Large intestine (tissue), 3 donors: ENCODE data around the gene GPR42. TPM values are rescaled to one million over a fixed set of nuclear protein-coding genes. Genes with fewer than 3 reads are reported as not detected.
A peak's percentile ranks its signal among the peaks of the same experiment; 100 is the strongest.
"Not testable (repeated sequence)": the region's sequence is repeated elsewhere in the genome, so short reads cannot be mapped to it uniquely, and the experiment has no call there.

ENCODE experiments used
- DNase-seq, 2 donors: peaks; one replicate each; pipeline versions ENCODE4 v3.0.0 to v3.0.0-alpha.2; 2013
- H3K27ac ChIP-seq: one replicate; pipeline ENCODE4 v1.5.1; 2013; ENCODE audit warnings: low read length
- H3K27me3 ChIP-seq: 2 replicates; pipeline ENCODE4 v1.6.1; 2013; ENCODE audit warnings: low read length; ENCODE audit not compliant: control insufficient read depth, insufficient read depth
- H3K36me3 ChIP-seq: 2 replicates; pipeline ENCODE4 v1.6.1; 2013; ENCODE audit warnings: low read length; ENCODE audit not compliant: control insufficient read depth, insufficient read depth
- H3K4me1 ChIP-seq: one replicate; pipeline ENCODE4 v1.6.1; 2013; ENCODE audit warnings: low read length; ENCODE audit not compliant: control insufficient read depth, insufficient read depth
- H3K4me3 ChIP-seq: one replicate; pipeline ENCODE4 v1.5.1; 2013; ENCODE audit warnings: low read length
- H3K9me3 ChIP-seq: one replicate; pipeline ENCODE4 v1.6.1; 2013; ENCODE audit warnings: mild to moderate bottlenecking, low read depth, low read length, moderate library complexity; ENCODE audit not compliant: control insufficient read depth
- WGBS: methylation state at CpG from one replicate; pipeline ENCODE4 v1.1.5; 2013; ENCODE audit warnings: low lambda C conversion rate; ENCODE audit not compliant: insufficient coverage; 5-methylcytosine and 5-hydroxymethylcytosine counted together
- polyA plus RNA-seq: library from polyadenylated mRNA; unstranded; fragments of 120-200 nt; gene quantifications from one replicate; pipeline ENCODE4 v1.2.1, GENCODE V29; 2013

Gene GPR42
- polyA plus RNA-seq, 1 donor = 0.22 TPM

DNA sequence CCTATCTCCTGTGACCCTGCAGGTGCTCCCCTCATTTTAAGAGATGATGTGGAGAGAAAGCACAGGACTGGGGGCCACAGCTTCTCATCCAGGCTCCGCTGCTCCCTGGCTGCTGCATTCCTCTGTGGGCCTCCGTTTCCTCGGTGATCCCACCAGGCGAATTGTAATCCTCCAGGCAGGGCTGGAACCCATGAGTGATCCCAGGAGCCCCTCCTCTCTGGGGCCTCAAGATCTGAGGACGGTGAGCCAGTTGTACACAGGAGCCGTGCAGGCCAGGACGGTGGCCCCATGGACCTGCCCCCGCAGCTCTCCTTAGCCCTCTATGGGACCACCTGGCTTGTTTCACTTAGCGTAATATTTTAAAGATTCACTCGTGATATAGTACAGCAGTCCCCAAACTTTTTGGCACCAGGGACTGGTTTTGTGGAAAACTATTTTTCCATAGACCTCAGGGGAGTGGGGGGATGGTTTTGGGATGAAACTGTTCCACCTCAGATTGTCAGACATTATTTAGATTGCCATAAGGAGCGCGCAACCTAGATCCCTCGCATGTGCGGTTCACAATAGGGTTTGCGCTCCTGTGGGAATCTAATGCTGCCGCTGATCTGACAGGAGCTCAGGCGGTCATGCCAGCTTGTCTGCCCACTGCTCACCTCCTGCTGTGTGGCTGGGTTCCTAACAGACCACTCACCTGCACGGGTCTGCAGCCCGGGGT, 7.0 kb upstream of the GPR42 start:
- no peak for DNase-seq
- Histone ChIP-seq H3K4me1 (no peaks in the 10 kb centered on the region), H3K9me3 (no peaks in the 10 kb centered on the region), H3K27ac (no peak overlapping the region), H3K36me3 (no peaks in the 10 kb centered on the region), H3K27me3 (peaks cover 4% of the 10 kb centered on the region), H3K4me3 (no peak overlapping the region)
- WGBS = no CpG with 5 or more reads among the region's 19 CpGs

DNA sequence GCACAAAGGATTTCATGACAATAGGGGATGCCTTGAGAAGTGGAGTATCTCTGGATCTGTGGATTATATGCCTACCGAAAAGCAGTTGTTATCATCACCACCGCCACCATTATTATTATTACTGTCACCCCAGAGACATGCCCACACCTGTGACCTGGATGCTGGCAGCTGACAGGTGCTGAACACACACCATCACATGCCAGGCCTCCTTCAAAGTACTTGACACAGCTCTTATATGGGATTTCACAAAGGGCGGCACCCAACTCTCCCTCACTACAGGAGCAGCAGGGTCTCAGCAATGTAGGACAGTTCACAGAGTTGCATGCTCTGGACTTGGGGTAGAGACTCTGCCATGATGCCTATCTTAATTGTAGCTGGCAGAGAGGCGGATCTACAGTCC, 5.6 kb upstream of the GPR42 start:
- no peak overlapping the region for H3K4me3 ChIP-seq
- H3K9me3 ChIP-seq = no peaks in the 10 kb centered on the region
- H3K36me3 ChIP-seq = no peaks in the 10 kb centered on the region
- no CpG with 5 or more reads among the region's 4 CpGs for WGBS
- no peak overlapping the region for H3K27ac ChIP-seq
- H3K4me1 ChIP-seq = no peaks in the 10 kb centered on the region
- H3K27me3 ChIP-seq = peaks cover 4% of the 10 kb centered on the region
- no peak for DNase-seq

DNA sequence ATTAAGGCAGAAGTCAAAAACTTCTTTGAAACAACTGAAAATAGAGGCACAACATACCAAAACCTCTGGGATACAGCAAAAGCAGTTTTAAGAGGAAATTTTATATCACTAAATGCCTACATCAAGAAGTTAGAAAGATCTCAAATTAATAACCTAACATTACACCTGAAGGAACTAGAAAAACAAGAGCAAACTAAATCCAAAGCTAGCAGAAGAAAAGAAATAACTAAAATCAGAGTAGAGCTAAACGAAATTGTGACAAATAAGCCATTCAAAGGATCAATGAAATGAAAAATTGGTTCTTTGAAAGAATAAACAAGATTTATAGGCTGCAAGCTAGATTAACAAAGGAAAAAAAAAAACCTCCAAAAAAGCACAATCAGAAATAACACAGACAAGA, 2.5 kb upstream of the GPR42 start:
- Histone ChIP-seq H3K4me3 (no peak overlapping the region), H3K4me1 (no peaks in the 10 kb centered on the region), H3K36me3 (no peaks in the 10 kb centered on the region), H3K27ac (no peak overlapping the region), H3K9me3 (no peaks in the 10 kb centered on the region), H3K27me3 (no peaks in the 10 kb centered on the region)
- no peak for DNase-seq
- WGBS = 88% methylated on average over 1 of the region's 1 CpG

DNA sequence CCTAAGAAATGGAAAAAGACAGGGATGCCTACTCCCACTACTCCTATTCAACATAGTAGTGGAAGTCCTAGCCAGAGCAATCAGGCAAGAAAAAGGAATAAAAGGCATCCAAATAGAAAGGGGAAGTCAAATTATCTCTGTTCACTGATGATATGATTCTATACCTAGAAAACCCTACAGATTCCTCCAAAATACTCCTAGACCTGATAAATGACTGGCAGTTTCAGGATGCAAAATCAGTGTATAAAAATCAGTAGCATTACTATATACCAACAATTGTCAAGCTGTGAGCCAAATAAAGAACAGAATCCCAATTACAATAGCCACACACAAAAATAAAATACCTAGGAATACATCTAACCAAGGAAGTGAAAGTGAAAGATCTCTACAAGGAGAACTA, 1.3 kb upstream of the GPR42 start:
- Histone ChIP-seq H3K27ac (no peak overlapping the region), H3K36me3 (no peaks in the 10 kb centered on the region), H3K4me3 (no peak overlapping the region), H3K27me3 (no peaks in the 10 kb centered on the region), H3K4me1 (no peaks in the 10 kb centered on the region), H3K9me3 (no peaks in the 10 kb centered on the region)
- DNase-seq = no peak

DNA sequence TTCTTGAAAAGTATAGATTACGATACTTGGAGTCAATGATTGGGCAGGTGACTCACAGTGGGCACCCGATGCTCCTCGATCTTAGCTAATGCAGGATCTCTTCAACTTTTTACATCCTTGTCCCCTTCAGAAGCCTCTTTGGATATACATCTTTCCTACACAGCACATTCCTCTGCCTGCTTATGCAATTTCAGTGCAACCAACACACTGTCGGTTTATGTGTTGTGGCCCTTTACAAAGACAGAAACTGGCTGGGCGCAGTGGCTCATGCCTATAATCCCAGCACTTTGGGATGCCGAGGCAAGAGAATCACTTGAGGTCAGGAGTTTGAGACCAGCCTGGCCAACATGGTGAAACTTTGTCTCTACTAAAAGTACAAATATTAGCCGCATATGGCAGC, 2.6 kb downstream of the GPR42 start:
- WGBS = no CpG with 5 or more reads among the region's 7 CpGs
- no peaks in the 10 kb centered on the region for H3K4me1 ChIP-seq
- H3K27me3 ChIP-seq = no peaks in the 10 kb centered on the region
- no peak for DNase-seq
- H3K27ac ChIP-seq = no peak overlapping the region
- no peaks in the 10 kb centered on the region for H3K9me3 ChIP-seq
- no peaks in the 10 kb centered on the region for H3K36me3 ChIP-seq
- no peak overlapping the region for H3K4me3 ChIP-seq

DNA sequence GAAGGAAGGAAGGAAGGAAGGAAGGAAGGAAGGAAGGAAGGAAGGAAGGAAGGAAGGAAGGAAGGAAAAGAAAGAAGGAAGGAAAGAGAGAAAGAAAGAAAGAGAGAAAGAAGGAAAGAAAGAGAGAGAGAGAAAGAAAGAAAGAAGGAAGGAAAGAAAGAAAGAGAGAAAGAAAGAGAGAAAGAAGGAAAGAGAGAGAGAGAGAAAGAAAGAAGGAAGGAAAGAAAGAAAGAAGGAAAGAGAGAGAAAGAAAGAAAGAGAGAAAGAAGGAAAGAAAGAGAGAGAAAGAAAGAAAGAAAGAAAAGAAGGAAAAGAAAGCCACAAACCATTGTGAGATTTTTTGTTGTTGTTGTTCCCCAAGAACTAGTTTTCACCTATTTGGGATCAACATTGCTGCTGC, 3.2 kb downstream of the GPR42 start:
- not testable (repeated sequence) for H3K9me3 ChIP-seq, H3K27ac ChIP-seq, H3K27me3 ChIP-seq, H3K4me1 ChIP-seq, H3K4me3 ChIP-seq, H3K36me3 ChIP-seq, DNase-seq

DNA sequence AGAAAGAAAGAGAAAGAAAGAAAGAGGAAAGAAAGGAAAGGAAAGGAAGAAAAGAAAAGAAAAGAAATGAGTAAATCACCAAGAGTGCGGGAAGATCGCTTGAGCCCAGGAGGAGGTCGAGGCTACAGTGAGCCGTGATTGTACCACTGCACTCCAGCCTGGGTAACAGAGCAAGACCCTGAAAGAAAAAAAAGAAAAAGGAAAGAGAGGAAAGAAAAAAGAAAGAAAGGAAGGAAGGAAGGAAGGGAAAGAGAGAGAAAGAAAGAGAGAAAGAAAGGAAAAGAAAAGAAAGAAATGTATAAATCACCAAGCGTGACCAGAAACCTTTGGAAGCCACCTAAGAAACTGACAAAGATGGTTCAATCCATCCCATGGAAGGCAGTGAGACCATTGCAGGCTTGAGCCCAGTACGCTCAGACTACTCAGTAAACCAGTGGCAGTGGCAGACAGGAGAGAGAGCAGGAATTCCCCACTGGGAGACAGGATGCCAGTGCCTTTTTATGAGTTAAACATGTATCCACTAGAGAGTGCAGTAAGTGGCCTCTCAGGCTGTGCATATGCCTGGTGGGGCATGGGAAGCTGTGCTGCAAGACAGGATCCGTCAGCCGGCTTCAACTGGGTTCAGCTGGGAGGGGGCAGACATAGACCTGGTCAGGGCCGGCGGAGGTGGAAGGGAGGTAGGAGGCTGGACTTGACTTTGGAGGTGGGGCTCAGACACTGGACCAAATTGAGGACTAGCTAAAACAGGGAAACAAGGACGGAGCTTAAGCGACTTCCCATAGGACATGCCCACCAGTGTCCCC, 4.8 kb downstream of the GPR42 start:
- Histone ChIP-seq H3K27me3 (no peaks in the 10 kb centered on the region), H3K9me3 (no peaks in the 10 kb centered on the region), H3K4me1 (peaks cover 7% of the 10 kb centered on the region), H3K36me3 (no peaks in the 10 kb centered on the region), H3K27ac (no peak overlapping the region), H3K4me3 (no peak overlapping the region)
- WGBS = 98% methylated on average over 7 of the region's 12 CpGs
- no peak for DNase-seq

DNA sequence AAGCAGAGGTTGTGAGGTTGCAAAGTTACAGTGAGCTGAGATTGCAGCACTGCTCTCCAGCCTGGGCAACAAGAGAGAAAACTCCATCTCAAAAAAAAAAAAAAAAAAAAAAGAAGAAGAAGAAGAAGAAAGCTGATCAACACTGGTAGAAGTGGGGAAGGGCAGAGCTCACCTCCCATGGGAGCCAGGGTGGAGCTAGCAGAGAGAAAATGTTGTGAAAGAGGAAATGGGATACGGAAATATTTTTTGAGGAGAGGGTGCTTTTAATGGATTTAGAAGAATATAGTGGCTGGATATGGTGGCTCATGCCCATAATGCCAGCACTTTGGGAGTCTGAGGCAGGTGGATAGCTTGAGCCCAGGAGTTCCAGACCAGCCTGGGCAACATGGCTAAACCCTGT, 6.8 kb downstream of the GPR42 start:
- Histone ChIP-seq H3K9me3 (no peaks in the 10 kb centered on the region), H3K4me1 (peaks cover 12% of the 10 kb centered on the region), H3K4me3 (no peak overlapping the region), H3K36me3 (no peaks in the 10 kb centered on the region), H3K27me3 (peaks cover 3% of the 10 kb centered on the region), H3K27ac (no peak overlapping the region)
- DNase-seq = no peak
- 67% methylated on average over 1 of the region's 1 CpG for WGBS

DNA sequence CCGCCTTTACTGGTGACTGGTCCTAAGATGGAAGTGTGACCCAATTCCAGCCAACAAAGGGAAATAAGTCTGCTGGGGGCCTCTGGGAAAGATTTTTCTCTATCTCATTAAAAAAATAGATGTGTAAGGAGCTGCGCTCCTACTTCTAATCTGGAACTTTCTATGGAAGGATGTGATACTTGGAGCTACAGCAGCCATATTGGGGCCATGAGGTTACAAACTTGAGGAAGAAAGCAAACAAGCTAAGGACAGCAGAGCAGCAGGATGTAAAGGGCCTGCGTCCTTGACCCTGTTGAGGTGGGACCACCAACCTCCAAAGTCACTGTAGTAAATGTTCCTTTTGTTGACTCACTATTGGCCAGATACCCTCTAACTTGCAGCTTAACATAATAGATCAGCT, 7.5 kb downstream of the GPR42 start:
- Histone ChIP-seq H3K4me1 (peaks cover 12% of the 10 kb centered on the region), H3K27ac (no peak overlapping the region), H3K36me3 (no peaks in the 10 kb centered on the region), H3K27me3 (peaks cover 3% of the 10 kb centered on the region), H3K9me3 (no peaks in the 10 kb centered on the region), H3K4me3 (no peak overlapping the region)
- DNase-seq = no peak
- no CpG with 5 or more reads among the region's 3 CpGs for WGBS

DNA sequence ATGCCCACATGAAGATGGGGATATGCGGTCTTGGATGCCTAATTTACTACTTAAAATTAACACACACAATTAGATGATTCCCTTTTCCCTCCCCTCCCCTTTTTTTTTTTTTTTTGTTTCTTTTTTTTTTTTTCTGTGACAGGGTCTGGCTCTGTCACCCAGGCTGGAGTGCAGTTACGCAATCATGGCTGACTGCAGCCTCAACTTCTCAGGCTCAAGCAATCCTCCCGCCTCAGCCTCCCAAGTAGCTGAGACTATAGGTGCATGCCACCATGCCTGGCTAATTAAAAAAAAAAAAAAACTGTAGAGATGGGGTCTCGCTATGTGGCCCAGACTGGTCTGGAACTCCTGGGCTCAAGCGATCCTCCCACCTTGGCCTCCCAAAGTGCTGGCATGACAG, 8.7 kb downstream of the GPR42 start:
- H3K36me3 ChIP-seq, H3K27me3 ChIP-seq, H3K9me3 ChIP-seq, H3K4me3 ChIP-seq, DNase-seq, H3K27ac ChIP-seq: not testable (repeated sequence)
- WGBS = 100% methylated on average over 1 of the region's 5 CpGs
- peaks cover 12% of the 10 kb centered on the region for H3K4me1 ChIP-seq

DNA sequence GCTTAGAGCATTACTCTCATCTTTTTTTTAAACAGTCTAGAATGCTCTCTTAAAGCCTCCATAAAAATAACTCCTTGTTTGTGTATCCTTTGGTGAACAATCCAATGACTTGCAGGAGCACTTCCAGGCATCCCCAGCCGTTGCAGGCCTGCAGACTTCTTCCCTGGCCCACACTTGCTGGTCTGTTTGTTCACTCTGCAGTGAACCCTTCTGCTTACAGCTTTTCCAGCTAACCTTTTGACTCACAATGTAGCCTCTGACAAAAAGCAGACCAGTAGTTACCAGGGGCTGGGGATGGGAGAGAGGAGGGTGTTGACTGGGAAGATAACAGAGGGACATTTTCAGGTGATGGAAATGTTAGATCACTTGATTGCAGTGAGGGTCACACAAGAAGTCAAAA, 9.1 kb downstream of the GPR42 start:
- Histone ChIP-seq H3K27ac (peak overlapping the region; percentile 27), H3K4me3 (no peak overlapping the region), H3K36me3 (no peaks in the 10 kb centered on the region), H3K9me3 (no peaks in the 10 kb centered on the region), H3K4me1 (peaks cover 12% of the 10 kb centered on the region), H3K27me3 (peaks cover 3% of the 10 kb centered on the region)
- WGBS = no CpG with 5 or more reads among the region's 1 CpG
- no peak for DNase-seq
